Nephron (organoid): ENCODE results near the gene TDRD10.

ENCODE experiments used
- H3K27ac Mint-ChIP-seq, 3 experiments: 2 replicates each; pipeline ENCODE4 v1.8.0; 2020; ENCODE audit warnings: mixed read lengths in 3 of 3, mild to moderate bottlenecking in 2 of 3, moderate library complexity in 1 of 3
- H3K27me3 Mint-ChIP-seq: 2 replicates; pipeline ENCODE4 v1.8.0; 2021; ENCODE audit warnings: low read depth, mild to moderate bottlenecking, moderate library complexity, mixed read lengths
- H3K36me3 Mint-ChIP-seq: 2 replicates; pipeline ENCODE4 v1.8.0; 2020; ENCODE audit warnings: low read depth, mixed read lengths
- H3K4me1 Mint-ChIP-seq: 2 replicates; pipeline ENCODE4 v1.8.0; 2020; ENCODE audit warnings: mixed read lengths
- H3K4me3 Mint-ChIP-seq, 3 experiments: 2 replicates each; pipeline ENCODE4 v1.8.0; 2020; ENCODE audit warnings: mild to moderate bottlenecking in 3 of 3, mixed read lengths in 3 of 3, moderate library complexity in 2 of 3
- H3K9me3 Mint-ChIP-seq: 2 replicates; pipeline ENCODE4 v1.8.0; 2020; ENCODE audit warnings: mixed read lengths
- TF ChIP-seq, protein P1 (sequence below), 3 experiments: fragments of 200-600 bp; sonication (generic); IDR thresholded peaks; one replicate each; pipeline ENCODE4 v1.5.0; 2021; ENCODE audit warnings: antibody characterized with exemption in 3 of 3; ENCODE audit not compliant: unreplicated experiment in 3 of 3

The TDRD10 gene

GRCh38 chr1:154571964-154572288 is 69.9 kb downstream of the TDRD10 start:
- H3K36me3 Mint-ChIP-seq, result no peaks in the 10 kb centered on the region
- TF ChIP-seq, protein P1, sequence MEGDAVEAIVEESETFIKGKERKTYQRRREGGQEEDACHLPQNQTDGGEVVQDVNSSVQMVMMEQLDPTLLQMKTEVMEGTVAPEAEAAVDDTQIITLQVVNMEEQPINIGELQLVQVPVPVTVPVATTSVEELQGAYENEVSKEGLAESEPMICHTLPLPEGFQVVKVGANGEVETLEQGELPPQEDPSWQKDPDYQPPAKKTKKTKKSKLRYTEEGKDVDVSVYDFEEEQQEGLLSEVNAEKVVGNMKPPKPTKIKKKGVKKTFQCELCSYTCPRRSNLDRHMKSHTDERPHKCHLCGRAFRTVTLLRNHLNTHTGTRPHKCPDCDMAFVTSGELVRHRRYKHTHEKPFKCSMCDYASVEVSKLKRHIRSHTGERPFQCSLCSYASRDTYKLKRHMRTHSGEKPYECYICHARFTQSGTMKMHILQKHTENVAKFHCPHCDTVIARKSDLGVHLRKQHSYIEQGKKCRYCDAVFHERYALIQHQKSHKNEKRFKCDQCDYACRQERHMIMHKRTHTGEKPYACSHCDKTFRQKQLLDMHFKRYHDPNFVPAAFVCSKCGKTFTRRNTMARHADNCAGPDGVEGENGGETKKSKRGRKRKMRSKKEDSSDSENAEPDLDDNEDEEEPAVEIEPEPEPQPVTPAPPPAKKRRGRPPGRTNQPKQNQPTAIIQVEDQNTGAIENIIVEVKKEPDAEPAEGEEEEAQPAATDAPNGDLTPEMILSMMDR (IDR thresholded peaks at IDR 0.05; ENCODE audit: unreplicated experiment in 3 of 3), result no peak
- no peaks in the 10 kb centered on the region for H3K9me3 Mint-ChIP-seq
- H3K4me1 Mint-ChIP-seq, result peaks cover 27% of the 10 kb centered on the region
- H3K4me3 Mint-ChIP-seq, result no peak overlapping the region
- H3K27ac Mint-ChIP-seq, result no peak overlapping the region
- H3K27me3 Mint-ChIP-seq, result peaks cover 59% of the 10 kb centered on the region

- Mint-ChIP-seq H3K9me3 (no peaks in the 10 kb centered on the region), H3K4me1 (peaks cover 23% of the 10 kb centered on the region), H3K36me3 (no peaks in the 10 kb centered on the region), H3K27ac (no peak overlapping the region), H3K4me3 (no peak overlapping the region), H3K27me3 (peaks cover 52% of the 10 kb centered on the region)
- TF ChIP-seq, protein P1 (IDR thresholded peaks at IDR 0.05; ENCODE audit: unreplicated experiment in 3 of 3), result no peak
Observed at GRCh38 chr1:154572468-154573167, 70.6 kb downstream of the TDRD10 start.

DNA sequence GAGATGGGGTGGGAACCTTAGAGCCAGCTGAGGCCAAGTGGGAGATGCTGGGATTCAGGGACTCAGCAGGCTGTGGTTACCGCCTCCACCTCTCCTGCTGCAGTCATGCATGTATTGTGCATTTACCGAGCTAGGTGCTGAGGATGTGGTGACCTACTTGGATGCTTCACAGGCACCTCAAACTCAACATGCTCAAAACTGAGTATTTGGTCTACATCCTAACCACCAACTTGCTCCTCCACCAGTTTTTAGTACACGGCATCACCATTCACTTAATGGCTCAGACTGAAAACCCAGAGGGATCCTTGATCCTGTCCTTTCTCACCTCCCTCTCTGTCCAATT is 71.1 kb downstream of the TDRD10 start:
- no peak overlapping the region for H3K27ac Mint-ChIP-seq
- no peaks in the 10 kb centered on the region for H3K9me3 Mint-ChIP-seq
- peaks cover 47% of the 10 kb centered on the region for H3K27me3 Mint-ChIP-seq
- H3K4me1 Mint-ChIP-seq, result peaks cover 23% of the 10 kb centered on the region
- TF ChIP-seq, protein P1 (IDR thresholded peaks at IDR 0.05; ENCODE audit: unreplicated experiment in 3 of 3), result no peak
- peak overlapping the region in 1 of 3 experiments; percentile 23 for H3K4me3 Mint-ChIP-seq
- H3K36me3 Mint-ChIP-seq, result no peaks in the 10 kb centered on the region

- Mint-ChIP-seq H3K27ac (no peak overlapping the region), H3K4me3 (no peak overlapping the region), H3K27me3 (peaks cover 32% of the 10 kb centered on the region), H3K4me1 (peaks cover 39% of the 10 kb centered on the region), H3K36me3 (peaks cover 13% of the 10 kb centered on the region), H3K9me3 (no peaks in the 10 kb centered on the region)
- TF ChIP-seq, protein P1 (IDR thresholded peaks at IDR 0.05; ENCODE audit: unreplicated experiment in 3 of 3), result no peak
Observed at GRCh38 chr1:154574716-154575115, 72.7 kb downstream of the TDRD10 start.

- Mint-ChIP-seq H3K27me3 (peaks cover 26% of the 10 kb centered on the region), H3K9me3 (no peaks in the 10 kb centered on the region), H3K4me3 (no peak overlapping the region), H3K27ac (no peak overlapping the region), H3K4me1 (peaks cover 39% of the 10 kb centered on the region), H3K36me3 (peaks cover 15% of the 10 kb centered on the region)
- TF ChIP-seq, protein P1 (IDR thresholded peaks at IDR 0.05; ENCODE audit: unreplicated experiment in 3 of 3), result no peak
Observed at GRCh38 chr1:154575147-154575927, 73.3 kb downstream of the TDRD10 start.
